ENCODE data around the gene CTNNA3.

CTNNA3 gene

DNA sequence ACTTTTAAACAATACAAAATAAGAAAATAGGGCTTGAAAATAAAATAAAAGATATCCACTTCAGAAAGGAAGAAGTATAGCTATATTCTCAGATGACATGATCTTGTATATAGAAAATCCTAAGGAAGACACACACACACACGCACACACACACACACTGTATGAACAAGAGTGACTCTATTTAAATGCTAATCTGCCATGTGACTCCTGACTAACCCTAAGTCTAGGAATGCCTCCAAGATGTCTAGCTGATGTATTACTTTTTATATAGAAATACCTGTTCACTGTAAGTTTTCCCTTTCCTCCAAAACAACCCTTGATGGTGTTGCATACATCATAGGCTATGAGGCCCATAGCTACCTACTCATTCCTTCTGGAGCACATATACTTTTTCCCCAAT is 943.3 kb downstream of the CTNNA3 start:
- DNase-seq (ENCODE audit: low spot score): no peak

DNA sequence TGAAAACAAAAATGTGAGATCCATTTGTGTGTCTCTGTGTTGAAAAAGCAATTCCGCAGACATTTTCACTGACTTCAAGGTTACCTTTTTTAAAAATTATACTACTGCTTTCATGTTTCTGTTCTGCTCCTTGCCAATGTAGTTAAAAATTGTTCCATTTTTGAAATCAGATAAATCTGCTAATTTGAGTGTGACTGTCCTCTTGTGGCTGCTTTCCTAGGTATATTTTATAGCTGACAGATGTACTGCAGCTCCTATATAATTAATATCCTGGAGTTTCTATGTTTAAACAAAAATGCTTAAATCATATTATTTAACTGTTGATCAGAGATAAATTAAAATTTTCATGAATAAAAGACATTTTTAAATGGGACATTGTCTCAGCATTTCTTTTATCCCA is 947.8 kb downstream of the CTNNA3 start:
- DNase-seq (ENCODE audit: low spot score): no peak

DNA sequence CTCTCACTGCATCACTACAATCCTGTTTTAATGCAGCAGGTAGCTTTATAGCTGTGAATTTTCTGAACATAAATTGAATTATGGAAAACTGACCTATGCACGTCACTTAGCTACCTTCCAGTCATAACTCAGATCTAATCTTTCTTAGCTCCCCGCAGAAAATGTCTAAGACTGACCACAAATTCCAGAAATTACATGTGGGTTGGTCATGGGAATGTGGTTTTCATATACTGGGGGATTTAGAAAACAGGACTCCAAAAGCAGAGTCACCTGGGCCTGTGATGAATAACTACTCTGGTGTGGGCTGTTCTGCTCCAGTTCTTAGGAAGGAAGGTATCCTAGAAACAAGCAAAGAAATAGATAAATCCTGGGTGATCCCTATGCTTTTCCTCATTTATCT is 948.5 kb downstream of the CTNNA3 start:
- DNase-seq (ENCODE audit: low spot score): peak; percentile 37

DNA sequence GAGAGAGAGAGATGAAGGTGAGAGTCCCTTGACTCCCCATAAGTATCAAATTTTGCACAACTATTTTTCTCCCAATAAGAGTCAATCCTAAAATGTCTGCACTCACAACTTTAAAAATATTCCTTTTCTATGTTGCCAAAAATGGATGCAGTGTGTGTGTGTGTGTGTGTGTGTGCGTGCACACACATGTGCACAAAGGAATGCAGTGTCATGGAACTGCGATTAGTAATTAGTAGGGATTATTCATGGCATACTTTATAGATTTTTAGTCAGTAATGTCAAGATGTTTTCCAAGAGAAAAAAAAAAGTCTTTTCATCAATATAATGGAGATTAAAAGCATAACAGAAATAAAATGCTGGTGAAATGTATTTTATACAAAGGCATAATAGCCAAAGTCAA is 949.3 kb downstream of the CTNNA3 start:
- no peak for DNase-seq (ENCODE audit: low spot score)

DNA sequence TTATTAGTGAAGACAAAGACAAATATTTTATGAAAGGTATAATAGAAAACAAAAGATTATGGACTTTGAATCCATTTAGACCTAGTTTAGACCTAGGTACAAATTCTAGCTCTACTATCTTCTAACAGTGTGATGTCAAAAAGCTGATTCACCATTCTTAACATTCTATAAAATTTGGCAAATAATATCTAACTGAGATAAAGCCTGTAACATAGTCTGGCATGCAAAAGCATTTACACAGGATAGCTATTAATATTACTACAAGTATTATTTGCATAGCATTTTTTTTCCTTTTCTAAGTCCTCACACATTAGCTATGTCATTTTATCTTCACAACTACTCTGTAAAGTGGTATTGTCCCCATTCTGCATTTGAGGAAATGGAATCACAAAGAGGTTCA is 949.7 kb downstream of the CTNNA3 start:
- no peak for DNase-seq (ENCODE audit: low spot score)

DNA sequence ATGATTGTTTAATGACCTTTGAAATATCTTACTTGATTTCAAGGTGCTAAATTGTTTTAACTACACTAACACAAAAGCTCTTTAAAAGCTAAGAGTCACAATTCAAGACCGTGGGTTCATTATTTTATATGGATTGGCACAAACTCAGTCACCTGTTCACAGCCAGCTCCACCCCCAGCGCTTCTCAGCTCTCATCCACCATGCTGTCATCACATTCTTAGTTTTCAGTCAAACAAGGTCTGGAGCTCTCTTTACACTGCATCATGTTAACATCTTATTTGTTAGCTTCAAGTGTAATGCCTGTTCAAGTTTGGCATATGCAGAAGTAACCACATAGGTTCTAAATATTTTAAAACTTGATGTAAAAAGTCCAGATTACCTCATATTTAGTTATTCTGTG is 951.1 kb downstream of the CTNNA3 start:
- DNase-seq (ENCODE audit: low spot score): no peak

DNA sequence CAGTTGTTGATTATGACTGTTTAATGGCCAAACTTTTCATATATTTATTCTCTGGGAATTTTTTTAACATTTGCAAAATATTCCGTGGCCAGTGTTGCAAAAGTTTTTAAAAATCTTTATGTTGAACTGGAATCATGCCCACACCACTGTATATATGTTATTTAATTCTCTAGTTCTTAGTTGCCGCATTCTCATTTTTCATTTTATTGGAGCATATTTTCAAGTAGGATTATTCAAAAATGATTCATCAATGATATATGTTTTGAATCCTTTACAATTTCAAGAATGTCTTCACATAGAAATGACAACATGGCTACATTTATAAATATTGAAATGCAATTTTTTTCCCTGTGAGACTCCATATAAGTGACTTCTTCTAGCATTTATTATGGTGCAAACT is 958.8 kb downstream of the CTNNA3 start:
- no peak for DNase-seq (ENCODE audit: low spot score)

DNA sequence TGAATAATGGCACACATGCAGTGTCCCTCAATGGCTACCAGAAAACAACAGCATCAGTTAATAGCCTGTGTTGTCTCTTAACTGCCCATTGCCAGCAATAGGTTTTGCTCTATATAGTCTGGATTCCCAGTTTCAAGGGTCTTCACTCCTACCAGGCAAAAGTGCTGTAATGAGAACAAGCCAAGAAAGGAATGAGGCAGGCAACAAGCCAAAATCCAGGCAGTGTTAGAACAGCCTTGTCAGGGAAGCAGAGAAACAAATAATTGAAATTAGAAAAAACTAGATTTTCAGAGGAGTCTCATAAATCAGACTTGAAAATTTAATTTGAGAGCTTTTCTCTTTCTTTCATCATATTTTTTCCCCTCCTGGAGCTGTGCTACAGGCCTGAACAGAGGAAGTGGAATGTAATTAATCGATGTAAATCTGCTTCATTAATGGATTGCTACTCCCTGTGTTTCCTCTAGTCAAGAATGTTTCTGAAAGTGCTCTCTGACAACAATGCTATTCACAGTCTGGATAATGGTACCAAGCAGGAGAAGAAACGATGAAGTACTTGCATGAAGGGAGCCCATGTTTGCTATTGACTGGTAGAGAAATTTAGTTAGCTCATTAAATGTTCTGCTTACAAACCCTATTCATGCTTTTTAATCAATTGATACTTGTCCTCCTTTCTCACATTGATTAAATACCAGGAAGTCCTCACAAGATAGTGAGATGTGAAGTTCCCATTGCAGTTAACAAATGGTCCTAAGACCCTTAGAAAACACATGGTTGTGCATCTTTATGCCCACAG is 972.2 kb downstream of the CTNNA3 start:
- DNase-seq (ENCODE audit: low spot score): no peak

DNA sequence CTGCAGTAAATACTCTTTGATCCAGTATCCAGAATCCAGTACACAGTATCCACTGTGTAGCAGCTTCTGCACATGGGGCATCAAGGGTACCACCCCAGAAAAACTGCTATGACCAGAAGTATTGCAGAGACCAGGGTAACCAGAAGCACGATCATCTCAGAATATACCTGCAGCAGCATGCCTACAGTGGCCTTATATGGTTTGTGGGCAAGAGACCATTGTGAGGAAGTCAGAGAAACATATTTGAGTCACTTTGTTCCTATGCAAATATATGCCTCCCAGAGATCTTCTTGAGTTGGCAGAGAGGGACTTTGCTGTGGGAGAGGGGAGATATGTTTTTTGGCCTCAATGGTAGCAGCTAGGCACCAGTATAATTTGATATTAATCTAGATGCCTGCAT is 976.5 kb downstream of the CTNNA3 start:
- DNase-seq (ENCODE audit: low spot score): no peak

DNA sequence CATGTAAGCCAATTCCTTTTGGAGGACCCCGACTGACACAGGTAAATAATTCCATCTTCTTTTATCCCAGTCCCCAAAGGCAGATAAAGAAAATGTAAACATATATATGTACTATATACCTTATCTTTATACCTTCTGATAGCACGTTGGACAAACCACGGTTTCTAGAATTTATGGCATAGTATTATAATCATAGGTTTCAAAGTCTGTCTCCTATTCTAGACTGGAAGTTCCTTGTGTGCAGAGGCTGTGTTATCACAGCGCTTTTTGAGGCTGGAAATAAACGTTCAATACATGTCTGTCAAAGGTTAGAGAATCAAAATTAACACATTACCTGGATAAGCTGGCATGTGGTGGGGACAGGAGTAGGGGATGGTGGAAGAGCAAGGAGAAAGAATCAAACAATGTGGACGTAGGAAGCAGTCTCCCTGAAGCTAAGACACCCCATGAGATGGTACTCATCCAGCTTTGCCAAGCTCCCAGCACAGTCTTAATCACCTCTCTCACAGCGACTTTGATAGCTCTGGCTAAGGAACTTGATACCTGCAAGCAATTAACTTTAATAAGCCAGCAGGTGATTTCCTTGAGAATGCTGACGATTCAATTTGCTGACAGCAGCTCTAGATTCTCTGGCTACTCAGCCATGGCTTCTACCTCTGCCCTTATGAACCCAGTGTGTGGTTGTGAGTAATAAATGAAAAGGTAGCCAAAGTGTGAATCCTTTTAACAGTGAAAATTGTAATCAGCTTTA is 978.6 kb downstream of the CTNNA3 start:
- no peak for DNase-seq (ENCODE audit: low spot score)

DNA sequence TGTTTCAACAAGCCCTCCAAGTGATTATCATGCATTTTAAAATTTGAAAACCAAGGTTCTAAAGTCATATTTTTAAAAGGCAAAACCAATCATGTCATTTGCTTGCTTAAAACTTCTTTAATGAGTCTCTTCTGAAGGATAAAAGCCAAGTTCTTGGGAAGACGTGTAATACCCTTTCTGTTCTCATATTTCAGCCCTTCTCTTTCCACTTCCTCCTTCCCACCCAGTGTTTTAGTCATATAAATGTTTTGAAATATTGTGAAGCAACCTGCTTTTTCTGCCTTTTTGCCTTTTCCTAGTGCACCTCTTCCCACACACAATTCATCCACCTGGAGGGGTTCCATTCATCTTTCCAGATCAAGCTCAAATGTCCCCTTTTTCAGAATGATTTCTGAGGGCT is 981.3 kb downstream of the CTNNA3 start:
- DNase-seq (ENCODE audit: low spot score): no peak

DNA sequence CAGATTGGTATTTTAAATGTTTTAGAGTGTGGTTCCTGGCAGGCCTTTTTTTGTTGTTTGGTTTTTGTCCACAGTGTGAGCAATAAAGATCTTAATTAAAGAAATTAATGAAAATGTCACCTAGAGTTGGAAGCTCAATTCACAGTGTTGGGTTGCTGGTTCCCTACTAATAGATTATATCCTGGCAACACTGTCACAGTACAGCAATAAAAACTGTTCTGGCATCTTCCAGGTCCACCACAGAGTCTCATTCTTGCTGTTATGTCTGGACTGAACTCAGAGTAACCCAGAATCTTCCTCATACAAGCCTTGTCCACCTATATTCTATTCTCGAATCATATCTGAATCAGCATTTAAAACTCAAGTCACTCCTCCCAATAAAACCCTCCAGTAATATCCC is 982.6 kb downstream of the CTNNA3 start:
- no peak for DNase-seq (ENCODE audit: low spot score)

DNA sequence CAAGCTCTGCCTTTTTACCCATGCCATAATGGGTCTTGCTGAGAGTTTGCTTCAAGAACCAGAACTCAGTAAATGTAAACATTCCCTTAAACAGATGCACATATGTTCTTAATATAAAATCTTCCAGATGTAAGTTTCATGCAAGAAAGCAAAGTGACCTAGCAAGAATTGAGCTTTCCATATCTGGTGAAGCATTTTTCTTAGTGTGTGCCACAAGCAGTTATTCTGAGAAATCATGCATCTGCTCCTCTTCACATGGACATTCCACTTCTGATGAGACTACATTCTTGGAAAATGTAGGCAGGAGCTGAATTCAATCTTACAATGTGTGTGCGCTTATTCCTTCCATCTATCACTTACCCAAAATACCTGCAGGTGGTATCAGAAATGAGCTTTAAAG is 997.9 kb downstream of the CTNNA3 start:
- DNase-seq (ENCODE audit: low spot score): no peak

DNA sequence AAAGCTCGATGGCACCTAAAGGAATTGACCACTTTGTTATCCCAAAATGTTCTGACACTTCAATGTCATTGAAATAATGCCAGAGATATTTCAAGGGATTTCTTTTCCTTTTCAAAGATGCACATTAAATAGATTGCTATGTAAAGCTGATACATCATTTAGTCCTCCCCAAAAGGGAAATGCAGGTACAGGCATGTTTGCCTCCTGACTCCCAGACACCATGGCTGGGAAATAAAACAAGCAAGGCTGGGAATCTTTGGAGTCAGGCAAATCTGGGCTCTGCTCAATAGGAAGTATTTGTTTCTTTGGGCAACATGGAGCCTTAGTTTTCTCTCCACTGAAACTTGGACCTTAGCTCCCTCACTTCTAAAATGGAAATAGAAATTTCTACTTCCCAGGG is 1000.9 kb downstream of the CTNNA3 start:
- DNase-seq (ENCODE audit: low spot score): no peak

DNA sequence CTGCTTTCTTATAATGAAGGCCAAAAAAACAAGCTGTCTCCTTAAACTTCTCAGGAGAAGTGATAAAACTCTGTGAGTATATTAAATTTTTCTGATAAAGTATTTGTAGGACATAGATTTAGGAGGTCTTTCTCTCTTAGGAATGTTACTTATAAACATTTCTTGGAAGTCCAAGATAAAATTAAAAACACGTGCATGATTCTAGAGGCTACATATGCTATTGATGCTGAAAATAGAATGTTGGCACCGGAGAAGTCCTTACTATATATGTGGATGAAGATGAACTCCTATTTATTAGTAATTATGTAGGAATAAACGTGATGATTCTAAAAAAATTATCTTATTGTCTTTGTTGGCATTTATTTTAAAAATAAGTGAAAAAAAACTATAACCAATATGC is 1011.4 kb downstream of the CTNNA3 start:
- no peak for DNase-seq (ENCODE audit: low spot score)

DNA sequence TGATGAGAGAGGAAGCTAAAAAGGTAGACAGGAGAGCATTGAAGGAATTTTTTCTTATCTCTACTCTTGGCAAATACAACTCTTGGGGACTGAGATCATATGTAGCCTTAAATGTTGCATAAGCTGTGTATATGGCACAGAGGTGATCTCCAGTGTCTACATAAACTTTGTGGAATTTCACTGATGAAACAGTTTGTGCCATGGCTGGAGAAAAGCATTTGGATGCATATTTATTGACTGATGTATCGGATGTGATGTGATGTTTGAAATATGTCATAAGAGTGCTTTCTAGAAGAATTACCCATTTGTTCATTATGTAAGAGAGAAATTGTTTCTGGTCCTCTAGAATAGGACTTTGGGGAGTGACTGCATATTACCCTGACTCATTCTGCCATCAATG is 1015.1 kb downstream of the CTNNA3 start:
- DNase-seq (ENCODE audit: low spot score): no peak

DNA sequence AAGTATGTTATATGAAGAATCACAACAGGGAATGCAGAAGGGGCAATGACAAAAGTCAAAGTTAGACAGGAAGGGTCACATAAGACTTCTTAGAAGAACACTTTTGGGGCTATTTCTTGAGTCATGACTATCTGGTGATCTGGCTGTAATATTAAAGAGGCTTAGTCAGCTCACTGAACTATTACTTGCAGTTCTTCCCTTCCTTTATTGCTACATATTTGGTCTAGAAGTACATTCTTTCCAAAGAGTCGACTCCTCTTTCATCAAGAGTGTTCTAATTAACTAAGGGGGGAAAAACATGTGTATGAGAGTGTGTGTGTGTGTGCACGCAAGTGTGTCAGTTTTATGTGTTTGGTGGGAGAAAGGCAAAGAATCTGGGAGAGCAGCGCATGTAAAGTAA is 1017.5 kb downstream of the CTNNA3 start:
- DNase-seq (ENCODE audit: low spot score): no peak

DNA sequence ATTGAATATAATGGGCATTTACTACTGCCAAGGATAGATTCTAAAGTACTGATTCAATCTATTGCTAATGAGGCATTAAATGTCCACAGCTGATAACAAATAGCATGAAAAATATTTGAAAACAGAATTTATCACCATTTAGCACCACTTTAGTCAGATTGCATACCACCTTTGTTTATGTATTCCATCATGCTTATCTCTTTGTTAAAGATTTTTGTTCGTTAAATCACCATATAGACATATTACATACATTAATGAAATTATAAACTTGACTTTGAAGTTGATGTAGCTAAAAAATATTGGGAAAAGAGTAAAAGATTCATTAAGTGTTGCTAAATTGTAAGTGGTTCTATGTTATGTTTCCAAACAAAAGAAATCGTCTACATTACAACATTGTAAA is 1022.9 kb downstream of the CTNNA3 start:
- no peak for DNase-seq (ENCODE audit: low spot score)

DNA sequence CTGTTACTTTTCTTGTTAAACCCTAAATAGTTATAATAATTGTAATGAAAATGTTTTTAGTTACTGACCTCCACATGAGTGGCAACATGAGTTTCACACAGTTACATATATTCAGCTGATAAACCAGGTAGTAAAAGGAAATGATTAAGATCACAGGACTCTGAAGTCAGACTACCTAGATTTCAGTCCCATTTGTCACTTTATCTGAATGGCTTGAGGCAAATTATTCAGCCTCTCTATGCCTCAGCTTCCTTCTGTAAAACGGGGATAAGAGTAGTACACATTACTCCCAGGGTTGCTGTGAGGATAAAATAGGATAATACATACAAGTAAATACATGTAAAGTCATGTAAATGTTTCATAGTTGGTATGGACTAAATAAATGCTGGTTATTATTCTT is 1024.4 kb downstream of the CTNNA3 start:
- DNase-seq (ENCODE audit: low spot score): no peak

DNA sequence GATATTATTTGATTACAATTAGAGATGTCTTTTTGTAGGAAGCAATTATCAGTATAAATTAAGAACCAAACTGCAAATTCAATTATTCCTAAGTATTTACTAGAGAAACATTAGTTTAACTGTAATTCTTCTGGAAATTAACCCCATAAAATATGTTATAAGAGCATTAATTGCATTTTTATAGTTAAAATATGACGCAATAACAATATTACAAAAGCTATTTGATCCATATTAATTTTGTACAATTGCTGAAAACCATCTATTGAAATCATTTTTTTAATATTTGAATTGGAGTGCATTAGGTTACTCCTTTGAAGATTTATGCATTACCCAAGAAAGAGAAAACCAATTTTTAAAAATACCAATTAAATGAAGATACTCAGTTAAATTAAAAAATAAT is 1024.9 kb downstream of the CTNNA3 start:
- DNase-seq (ENCODE audit: low spot score): no peak

DNA sequence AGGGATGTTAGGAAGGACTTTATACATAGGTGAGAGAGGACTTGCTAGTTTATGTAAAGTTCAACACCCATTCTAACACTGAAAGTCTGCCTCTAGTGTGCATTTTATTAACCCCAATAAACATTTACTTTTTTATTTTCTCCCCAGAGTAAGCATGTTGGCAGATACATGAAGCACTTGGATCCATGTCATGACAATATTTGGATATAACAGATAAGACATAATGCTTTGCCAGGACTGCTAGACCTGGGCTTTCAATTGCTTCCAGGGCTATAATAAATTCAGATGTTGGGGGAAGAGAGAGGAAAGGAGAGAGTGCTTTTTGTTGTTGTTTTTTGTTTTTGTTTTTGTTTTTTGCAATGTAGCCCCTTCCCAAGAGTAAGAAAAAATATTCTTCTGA is 1039.5 kb downstream of the CTNNA3 start:
- no peak for DNase-seq (ENCODE audit: low spot score)

DNA sequence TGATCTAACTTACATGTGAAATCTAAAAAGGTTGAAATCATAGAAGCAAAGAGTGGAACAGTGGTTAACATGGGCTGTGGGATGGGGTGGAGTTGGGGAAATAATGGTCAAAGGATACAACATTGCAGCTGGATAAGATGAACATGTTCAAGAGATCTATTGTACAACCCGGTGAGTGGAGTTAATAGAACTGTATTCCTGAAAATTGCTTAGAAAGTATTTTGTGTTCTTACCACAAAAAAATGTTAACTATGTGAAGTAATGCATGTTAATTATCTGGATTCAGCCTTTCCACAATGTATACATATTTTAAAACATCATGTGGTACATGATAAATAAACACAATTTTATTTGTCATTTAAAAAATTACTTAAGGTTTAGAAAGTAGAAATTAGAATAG is 1041.1 kb downstream of the CTNNA3 start:
- DNase-seq (ENCODE audit: low spot score): no peak

DNA sequence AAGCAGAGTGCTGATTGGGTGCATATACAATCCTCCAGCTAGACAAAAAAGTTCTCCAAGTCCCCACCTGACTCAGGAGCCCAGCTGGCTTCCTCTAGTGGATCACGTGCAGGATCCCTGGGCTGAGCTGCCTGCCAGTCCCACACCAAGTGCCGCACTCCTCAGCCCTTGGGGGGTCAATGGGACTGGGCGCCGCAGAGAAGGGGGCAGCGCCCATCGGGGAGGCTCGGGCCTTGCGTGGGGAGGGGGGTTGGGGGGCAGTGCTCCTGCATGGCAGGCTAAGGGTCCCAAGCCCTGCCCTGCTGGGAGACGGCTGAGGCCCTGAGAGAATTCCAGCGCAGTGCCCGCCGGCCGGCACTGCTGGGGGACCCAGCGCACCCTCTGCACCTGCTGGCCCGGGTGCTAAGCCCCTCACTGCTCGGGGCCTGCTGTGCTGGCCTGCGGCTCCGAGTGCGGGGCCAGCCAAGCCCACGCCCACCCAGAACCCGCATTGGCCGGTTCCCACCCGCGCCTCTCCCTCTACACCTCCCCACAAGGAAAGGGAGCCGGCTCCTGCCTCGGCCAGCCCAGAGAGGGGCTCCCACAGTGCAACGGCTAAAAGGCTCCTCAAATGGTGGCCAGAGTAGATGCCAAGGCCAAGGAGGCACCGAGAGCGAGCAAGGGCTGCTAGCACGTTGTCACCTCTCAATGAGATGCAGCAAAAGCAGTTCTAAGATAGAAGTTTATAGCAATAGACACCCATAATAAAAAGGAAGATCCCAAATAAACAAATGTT is 1044.5 kb downstream of the CTNNA3 start:
- DNase-seq (ENCODE audit: low spot score): no peak
